Islet of Langerhans (tissue), 1 donor: ENCODE data around the gene CLCN1.
"Not testable (repeated sequence)": the region's sequence is repeated elsewhere in the genome, so short reads cannot be mapped to it uniquely, and the experiment has no call there.

Experiments
- FAIRE-seq: peaks from one replicate; lab custom pipeline; 2011; peaks lifted over from hg19 to GRCh38; lab: Jason Lieb, UNC

Gene CLCN1

GRCh38 chr7:143315776-143316175, at the start of gene CLCN1:
Gene CLCN1, plus strand, starts transcription at chr7:143316111. Its CDS starts 102 bp downstream, at chr7:143316213.
- no peak for FAIRE-seq

- FAIRE-seq, result no peak
Measured at GRCh38 chr7:143269251-143269650, 46.7 kb upstream of the CLCN1 start.

DNA sequence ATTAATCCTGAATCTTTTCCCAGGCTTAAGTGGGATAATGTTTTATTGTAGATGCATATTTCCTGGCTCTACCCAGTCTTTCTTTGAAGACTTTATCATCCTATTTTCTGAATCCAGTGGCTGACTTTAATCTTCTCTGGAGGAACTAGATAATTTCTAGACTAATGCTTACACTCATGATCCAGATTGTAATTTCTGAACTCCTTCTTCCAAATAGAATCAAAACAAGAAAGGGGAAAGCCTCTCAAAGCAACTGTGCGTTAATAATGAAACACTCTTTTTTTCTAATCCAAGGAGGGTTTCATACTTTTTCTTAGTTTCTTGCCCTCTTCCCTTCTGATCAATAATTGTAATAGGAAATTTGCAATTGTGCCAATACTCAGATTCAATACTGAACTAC, 44.7 kb upstream of the CLCN1 start:
- no peak for FAIRE-seq

DNA sequence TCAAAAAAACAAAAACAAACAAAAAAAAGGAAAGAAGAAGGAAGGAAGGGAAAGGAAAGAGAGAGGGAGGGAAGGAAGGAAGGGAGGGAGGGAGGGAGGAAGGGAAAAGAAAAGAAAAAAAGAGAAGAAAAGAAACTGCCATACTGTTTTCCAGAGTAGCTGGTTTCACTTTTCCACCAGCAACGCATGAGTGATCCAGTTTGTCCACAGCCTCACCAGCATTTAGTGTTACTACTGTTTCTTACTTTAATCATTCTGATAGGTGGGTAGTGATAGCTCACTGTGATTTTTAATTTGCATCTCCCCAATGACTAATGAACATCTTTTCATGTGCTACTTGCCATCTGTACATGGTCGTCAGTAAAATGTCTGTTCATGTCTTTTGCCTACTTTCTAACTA, 43.0 kb upstream of the CLCN1 start:
- no peak for FAIRE-seq

DNA sequence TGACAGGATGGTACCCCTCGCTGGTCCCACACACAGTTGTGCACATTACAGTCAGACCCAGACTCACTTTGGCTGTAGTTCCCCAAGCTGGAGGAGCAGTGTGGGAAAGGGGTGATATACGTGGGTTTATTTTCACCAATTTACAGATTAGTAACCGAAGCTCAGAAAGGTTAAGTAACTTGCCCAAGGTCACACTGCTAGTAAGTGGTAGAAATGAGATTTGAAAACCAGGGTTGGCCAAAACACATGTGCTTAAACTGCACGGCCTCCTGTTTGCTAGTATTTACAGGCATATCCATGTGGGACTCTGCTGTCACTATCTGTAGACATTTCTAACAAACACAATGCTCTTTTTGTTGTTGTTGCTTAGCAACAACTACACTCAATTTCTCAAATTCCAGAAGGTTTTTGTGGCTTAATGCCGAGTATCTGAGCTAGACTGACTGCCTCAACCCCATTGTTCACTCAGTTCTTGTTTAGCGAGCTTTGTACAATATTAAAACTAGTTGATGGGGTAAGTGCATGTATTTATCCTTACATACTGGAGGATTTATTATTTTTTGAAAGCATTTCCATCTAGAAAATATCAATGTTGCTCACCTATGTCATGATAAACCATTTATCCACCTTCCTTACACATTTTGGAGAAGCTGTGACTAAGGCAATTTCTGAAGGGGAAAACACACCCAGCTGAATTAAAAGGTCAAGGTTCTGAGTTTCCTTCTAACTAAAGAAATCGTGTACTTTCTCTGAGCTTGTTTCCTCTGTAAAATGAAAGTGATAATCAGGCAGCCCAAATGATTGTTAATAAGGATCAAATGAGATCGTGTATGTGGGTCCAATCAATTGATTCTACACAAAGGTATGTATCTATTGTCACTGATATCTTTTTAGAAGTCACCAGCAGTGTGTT, 36.5 kb upstream of the CLCN1 start:
- no peak for FAIRE-seq

DNA sequence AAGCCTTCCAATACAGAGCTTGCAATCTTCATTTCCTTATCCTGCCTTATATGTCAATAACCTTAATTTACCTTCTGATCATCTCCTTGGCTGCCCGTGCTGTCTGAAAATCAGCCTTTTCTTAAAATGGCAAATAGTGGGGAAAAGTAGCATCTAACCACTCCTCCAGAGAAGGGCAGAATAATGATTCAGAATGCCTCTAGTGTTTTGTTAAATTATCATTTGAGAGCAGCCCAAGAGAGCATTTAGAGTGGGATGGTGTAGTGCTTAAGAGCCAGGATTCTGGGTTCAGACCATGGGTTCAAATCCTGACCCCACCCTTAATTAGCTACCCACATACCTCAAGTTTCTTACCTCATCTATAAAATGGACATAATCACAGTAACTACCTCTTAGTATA, 35.8 kb upstream of the CLCN1 start:
- no peak for FAIRE-seq

DNA sequence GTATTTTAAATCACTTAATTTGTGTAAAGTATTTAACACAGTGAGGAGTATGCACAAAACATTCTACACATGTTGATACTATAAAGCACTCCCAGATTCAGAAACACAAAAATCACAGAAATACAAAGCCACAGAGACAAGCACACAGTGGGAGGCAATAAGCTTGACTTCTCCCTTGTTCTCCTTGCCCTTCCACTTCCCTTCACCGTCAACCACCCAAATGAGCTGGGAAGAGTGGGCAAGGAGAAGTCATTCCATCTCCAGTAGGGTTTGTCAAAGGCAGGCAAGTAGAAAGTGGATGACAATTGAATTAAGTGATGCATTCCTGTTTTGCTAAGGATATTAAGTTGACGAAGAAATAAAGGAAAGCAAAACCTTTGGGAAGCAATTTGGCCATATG, 35.3 kb upstream of the CLCN1 start:
- FAIRE-seq, result no peak

DNA sequence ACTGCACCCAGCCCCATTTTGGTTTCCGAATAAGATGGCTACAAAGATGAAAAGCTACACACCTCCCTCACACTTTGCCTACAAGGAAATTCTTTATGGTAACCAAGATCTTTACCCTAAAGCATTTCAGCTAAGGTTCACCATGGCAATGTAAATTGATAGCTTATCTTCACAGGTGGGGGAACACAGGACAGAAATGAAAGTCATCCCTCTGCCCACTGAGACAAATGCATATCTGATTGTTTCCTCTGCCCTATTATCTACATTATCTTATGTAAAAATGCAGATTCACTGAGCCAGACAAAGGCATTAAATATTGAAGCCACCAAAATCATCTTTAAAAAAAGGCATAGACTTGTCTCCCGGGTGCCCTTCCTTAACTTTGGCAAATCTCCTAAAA, 34.4 kb upstream of the CLCN1 start:
- FAIRE-seq, result no peak

GRCh38 chr7:143282124-143282523, 33.8 kb upstream of the CLCN1 start:
- FAIRE-seq, result no peak

DNA sequence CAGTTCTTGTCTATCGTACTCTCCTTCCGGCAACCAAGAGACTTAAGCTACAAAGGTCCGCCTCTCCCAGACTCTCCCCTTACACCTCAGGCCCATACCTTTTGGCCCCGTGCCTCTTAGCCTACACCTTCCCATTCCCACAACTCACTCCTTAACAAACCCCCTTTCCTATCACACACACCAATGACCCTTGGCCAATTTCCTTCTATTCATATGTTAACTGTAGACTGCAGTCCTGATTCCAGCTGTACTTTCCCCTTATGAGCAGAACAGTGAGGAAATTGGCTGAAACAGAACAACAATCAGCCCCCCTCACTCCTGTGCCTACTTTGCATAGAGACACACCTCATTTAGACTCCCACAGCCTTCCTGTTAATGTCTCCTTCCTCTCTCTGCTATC, 32.5 kb upstream of the CLCN1 start:
- no peak for FAIRE-seq

GRCh38 chr7:143284591-143285469, 31.1 kb upstream of the CLCN1 start, which contains the start of gene TMEM139:
Gene TMEM139, plus strand, starts transcription at chr7:143284958. Its CDS starts 1,000 bp downstream, at chr7:143285958.
- no peak for FAIRE-seq

DNA sequence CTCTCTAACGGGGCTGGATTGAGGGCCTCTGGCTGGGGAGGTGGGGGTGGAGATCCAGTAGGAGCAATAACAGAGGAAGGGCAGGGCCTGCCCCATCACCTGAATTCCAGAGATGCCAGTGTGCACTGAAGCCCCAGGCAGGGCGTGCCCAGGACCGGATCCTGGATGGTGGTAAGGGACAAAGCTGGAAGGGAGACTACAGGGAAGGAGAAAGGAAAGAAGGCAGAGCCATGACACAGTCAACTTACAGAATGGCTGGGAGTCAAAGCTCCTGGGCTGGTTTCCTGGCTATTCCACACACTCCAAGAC, 30.5 kb upstream of the CLCN1 start:
- no peak for FAIRE-seq

- FAIRE-seq, result no peak
Measured at GRCh38 chr7:143285806-143286521, 29.9 kb upstream of the CLCN1 start.

DNA sequence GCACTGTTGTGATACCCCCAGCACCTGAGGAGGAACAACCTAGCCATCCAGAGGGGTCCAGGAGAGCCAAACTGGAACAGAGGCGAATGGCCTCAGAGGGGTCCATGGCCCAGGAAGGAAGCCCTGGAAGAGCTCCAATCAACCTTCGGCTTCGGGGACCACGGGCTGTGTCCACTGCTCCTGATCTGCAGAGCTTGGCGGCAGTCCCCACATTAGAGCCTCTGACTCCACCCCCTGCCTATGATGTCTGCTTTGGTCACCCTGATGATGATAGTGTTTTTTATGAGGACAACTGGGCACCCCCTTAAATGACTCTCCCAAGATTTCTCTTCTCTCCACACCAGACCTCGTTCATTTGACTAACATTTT, 29.4 kb upstream of the CLCN1 start:
- FAIRE-seq, result no peak

GRCh38 chr7:143287339-143287934, 28.5 kb upstream of the CLCN1 start:
- FAIRE-seq, result no peak

DNA sequence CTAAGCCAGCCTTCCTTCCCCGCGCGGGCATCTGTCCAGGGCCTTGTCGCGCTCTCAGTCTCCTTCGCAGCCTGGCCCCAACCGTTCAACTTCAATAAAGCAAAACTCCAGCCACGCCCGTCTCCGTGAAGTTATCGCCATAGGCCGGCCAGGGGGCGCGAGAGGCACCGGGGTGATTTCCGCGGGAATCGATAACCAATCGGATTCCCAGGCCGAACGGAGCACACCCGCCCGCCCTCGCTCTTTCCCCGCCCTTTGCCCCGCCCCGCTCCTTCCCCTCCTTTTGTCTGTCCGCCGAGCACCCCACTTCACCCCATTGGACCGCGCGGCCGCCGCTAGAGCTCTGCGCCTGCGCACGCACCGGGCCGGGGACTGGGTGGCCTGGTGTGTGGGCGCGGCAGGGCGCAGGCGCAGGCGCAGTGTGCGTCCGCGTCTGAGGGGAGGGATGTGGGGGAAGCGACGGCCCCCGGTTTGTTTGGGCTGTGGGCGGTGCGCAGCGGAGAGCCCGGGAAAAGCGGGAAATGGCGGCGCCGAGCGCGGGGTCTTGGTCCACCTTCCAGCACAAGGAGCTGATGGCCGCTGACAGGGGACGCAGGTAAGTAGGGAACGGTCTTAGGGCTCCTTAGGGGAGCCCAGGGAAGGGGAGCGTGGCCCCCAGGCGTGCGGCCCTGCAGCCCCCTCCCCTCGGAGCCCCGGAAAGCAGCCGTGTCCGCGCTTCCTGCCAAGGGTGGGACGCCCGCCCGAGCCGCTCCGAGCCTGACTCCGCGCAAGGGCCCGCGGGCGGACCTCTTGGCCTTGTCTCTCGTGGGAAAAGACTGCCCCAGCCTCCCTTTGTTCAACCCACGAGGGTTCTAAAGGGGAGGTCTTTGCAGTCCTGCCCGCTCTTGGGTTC, 27.7 kb upstream of the CLCN1 start, which contains the start of gene CASP2:
TSS of gene CASP2 (plus strand) at position 417 of the 892 bp plus-strand sequence. CDS start at position 522, 105 bp downstream.
- FAIRE-seq, result no peak

- FAIRE-seq, result no peak
Measured at GRCh38 chr7:143288836-143289235, 27.1 kb upstream of the CLCN1 start.

DNA sequence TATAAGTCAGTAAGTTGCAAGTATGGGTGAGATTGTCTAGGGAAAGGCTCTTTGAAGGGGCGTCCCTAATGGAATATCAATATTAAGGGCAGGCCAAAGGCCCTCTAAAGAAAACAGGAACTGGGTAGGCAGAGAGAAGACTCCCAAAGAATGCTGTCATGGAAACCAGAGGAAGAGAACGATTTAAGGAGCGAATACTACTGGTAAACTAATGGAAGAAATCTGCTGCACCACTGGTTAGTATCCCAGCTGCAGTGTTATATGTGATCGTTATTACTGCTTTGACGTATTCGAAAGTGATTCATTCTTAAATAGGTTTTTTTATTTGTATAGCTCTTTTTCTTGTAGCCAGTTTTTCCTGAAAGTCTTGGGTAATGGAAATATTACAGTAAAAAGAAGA, 26.5 kb upstream of the CLCN1 start:
- FAIRE-seq, result no peak

GRCh38 chr7:143289888-143290287, 26.0 kb upstream of the CLCN1 start:
- not testable (repeated sequence) for FAIRE-seq

GRCh38 chr7:143290293-143290692, 25.6 kb upstream of the CLCN1 start:
- FAIRE-seq, result no peak

GRCh38 chr7:143292876-143293275, 23.0 kb upstream of the CLCN1 start:
- FAIRE-seq, result no peak
